IMR-90 (cell line): Measurements from ENCODE around the gene EXOC2.

Experiments
- RAD21 ChIP-seq: IDR thresholded peaks from 2 replicates; pipeline ENCODE4 v1.6.1; 2012; ENCODE audit warnings: low read length, improper control_type of control experiment
- RCOR1 ChIP-seq: IDR thresholded peaks from 2 replicates; pipeline ENCODE4 v1.6.1; 2012; ENCODE audit warnings: mild to moderate bottlenecking, low read length, improper control_type of control experiment; ENCODE audit not compliant: insufficient replicate concordance

DNA sequence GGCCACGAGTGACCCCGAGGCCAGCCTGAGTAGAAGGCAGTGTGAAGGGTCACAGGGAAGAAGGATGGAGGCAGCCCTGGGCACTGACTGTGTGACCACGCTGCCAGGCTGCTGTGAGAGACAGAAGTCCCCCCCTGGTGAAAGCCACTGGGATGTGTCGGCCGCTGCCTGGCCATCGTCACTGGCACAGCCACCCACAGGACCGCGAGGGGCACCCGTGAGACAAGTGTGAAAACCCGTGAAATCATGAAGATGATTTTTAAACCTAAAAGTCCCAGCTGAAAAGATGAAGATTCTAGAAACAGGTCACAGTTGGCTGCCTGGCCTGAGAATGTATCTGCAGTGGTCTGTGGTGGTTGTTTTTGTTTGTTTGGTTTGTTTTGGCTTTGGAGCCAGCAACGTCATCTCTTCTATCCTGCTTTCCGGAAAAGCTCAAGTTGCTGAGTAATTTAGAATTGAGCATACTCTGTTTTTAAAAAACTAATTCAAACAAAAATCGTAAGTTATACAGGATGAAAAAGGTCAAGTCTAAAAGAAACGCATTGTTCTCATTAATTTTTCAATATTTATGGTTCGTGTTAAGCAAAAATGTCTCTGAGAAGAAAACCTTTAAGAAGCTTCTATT lies 130.8 kb downstream of the EXOC2 start:
- no peak for TF ChIP-seq RAD21
- TF ChIP-seq RCOR1, result no peak
